Keratinocyte (primary cell): Measurements from ENCODE around the gene ZBTB21. TPM values are rescaled to one million over a fixed set of nuclear protein-coding genes. Genes with fewer than 3 reads are reported as not detected.

Experiments used
- DNase-seq: peaks from one replicate; pipeline ENCODE4 v3.0.0-alpha.2; 2011; ENCODE audit warnings: low read depth, missing footprints, low spot score
- FAIRE-seq: peaks from 2 replicates; lab custom pipeline; 2011; peaks lifted over from hg19 to GRCh38; lab: Jason Lieb, UNC
- H2AFZ ChIP-seq: 2 replicates; pipeline ENCODE4 v1.6.0; 2012; ENCODE audit warnings: low read length, control low read depth, inconsistent platforms; ENCODE audit not compliant: control insufficient read depth
- H3K27ac ChIP-seq: 2 replicates; pipeline ENCODE4 v1.5.1; 2011; ENCODE audit warnings: low read length; ENCODE audit not compliant: control insufficient read depth, insufficient read depth
- H3K27me3 ChIP-seq: 3 replicates; pipeline ENCODE4 v1.6.0; 2011; ENCODE audit warnings: low read length; ENCODE audit not compliant: control insufficient read depth, insufficient read depth; ENCODE audit errors: extremely low read depth
- H3K36me3 ChIP-seq, 2 experiments: 2 replicates in 1 of 2; 3 replicates in 1 of 2; pipeline ENCODE4 v1.5.1; 2011; ENCODE audit warnings: low read length in 2 of 2, mild to moderate bottlenecking in 1 of 2; ENCODE audit not compliant: control insufficient read depth in 2 of 2, insufficient read depth in 2 of 2; ENCODE audit errors: extremely low read depth in 1 of 2
- H3K4me1 ChIP-seq: 3 replicates; pipeline ENCODE4 v1.5.1; 2011; ENCODE audit warnings: low read length; ENCODE audit not compliant: control insufficient read depth, insufficient read depth; ENCODE audit errors: extremely low read depth
- H3K4me2 ChIP-seq: 3 replicates; pipeline ENCODE4 v1.6.0; 2011; ENCODE audit warnings: low read depth, low read length; ENCODE audit not compliant: control insufficient read depth, insufficient read depth; ENCODE audit errors: extremely low read depth
- H3K4me3 ChIP-seq, 3 experiments: fragments of 200-600 bp in 1 of 3; sonication (generic) in 1 of 3; 2 replicates in 2 of 3; 3 replicates in 1 of 3; pipeline ENCODE4 v1.5.1; 2011 to 2016; ENCODE audit warnings: low read length in 3 of 3, mild to moderate bottlenecking in 3 of 3, control low read depth in 2 of 3, inconsistent platforms in 1 of 3, low read depth in 1 of 3, mixed read lengths in 1 of 3, mixed run types in 1 of 3, moderate library complexity in 1 of 3; ENCODE audit not compliant: control insufficient read depth in 2 of 3, insufficient read depth in 2 of 3; ENCODE audit errors: extremely low read depth in 1 of 3
- H3K79me2 ChIP-seq: 2 replicates; pipeline ENCODE4 v1.6.0; 2012; ENCODE audit warnings: low read length; ENCODE audit not compliant: control insufficient read depth, insufficient read depth
- H3K9ac ChIP-seq: 3 replicates; pipeline ENCODE4 v1.6.0; 2011; ENCODE audit warnings: low read length; ENCODE audit not compliant: control insufficient read depth, insufficient read depth; ENCODE audit errors: extremely low read depth
- H3K9me1 ChIP-seq: 3 replicates; pipeline ENCODE4 v1.6.0; 2011; ENCODE audit warnings: low read length; ENCODE audit not compliant: control insufficient read depth, insufficient read depth; ENCODE audit errors: extremely low read depth
- H3K9me3 ChIP-seq: 2 replicates; pipeline ENCODE4 v1.5.1; 2012; ENCODE audit warnings: low read depth, low read length; ENCODE audit not compliant: control insufficient read depth
- H4K20me1 ChIP-seq: 3 replicates; pipeline ENCODE4 v1.6.0; 2011; ENCODE audit warnings: low read length; ENCODE audit not compliant: control insufficient read depth, insufficient read depth; ENCODE audit errors: extremely low read depth
- EZH2 ChIP-seq: IDR thresholded peaks from one replicate; pipeline ENCODE4 v1.6.1; 2012; ENCODE audit warnings: inconsistent platforms, mild to moderate bottlenecking, low read length, moderate library complexity
- dilution Hi-C: fragments of 300-500 bp; cut with MboI; formaldehyde crosslinking; loops from one replicate; pipeline ENCODE4 v1.7.0; 2020; ENCODE audit warnings: low sequenced_read_pairs; ENCODE audit not compliant: extremely low pct_ligation_motif_present
- polyA plus RNA-seq, 5 experiments: library from polyadenylated mRNA; depleted of rRNA in 3 of 5; stranded (reverse) in 3 of 5; stranded (forward) in 1 of 5; unstranded in 1 of 5; fragments of >200 nt; gene quantifications; 1 replicate in 1 of 5; 2 replicates in 3 of 5; 3 replicates in 1 of 5; pipeline versions ENCODE4 v1.2.1 to v1.2.3, GENCODE V29; 2011 to 2012; ENCODE audit warnings: missing spikeins in 2 of 5, low read depth in 1 of 5, low replicate concordance in 1 of 5
- TF ChIP-seq, protein P1 (sequence below), 3 experiments: IDR thresholded peaks in 1 of 3; conservative IDR thresholded peaks in 1 of 3; optimal IDR thresholded peaks in 1 of 3; 2 replicates in 2 of 3; 3 replicates in 1 of 3; pipeline versions ENCODE3 to v1.5.1; 2011; ENCODE audit warnings: low read length in 3 of 3, mild to moderate bottlenecking in 3 of 3, moderate library complexity in 2 of 3, control low read depth in 1 of 3, inconsistent platforms in 1 of 3; ENCODE audit not compliant: insufficient read depth in 2 of 3; ENCODE audit errors: extremely low read depth in 1 of 3

ZBTB21 gene
- polyA plus RNA-seq, 1 donor (not counting 4 experiments of a cell fraction or from before 2014, with no cell fraction given): 9.5 TPM

DNA sequence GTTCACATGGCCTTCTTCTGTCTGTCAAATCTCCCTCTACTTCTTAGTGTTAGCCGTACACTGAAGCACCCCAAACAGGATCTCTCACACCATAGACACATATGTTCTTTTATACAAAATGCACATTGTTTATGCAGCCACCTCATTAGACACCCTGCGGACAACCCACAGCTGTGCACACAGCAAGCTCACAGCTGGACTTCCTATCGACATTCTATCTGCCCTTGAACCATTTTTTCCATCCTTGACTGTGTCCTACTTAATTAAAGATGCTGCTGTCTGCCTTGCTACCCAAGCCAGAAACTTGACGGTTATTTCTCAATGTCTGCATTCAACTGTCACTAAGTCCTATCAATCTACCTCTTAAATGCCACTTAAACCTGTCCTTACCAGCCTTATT, 3.2 kb upstream of the ZBTB21 start:
- Histone ChIP-seq H3K4me2 (no peak overlapping the region), H3K27ac (no peak overlapping the region), H3K4me1 (peaks cover 24% of the 10 kb centered on the region), H3K9me3 (no peaks in the 10 kb centered on the region), H2AFZ (no peak overlapping the region), H4K20me1 (no peaks in the 10 kb centered on the region), H3K79me2 (peaks cover 8% of the 10 kb centered on the region), H3K36me3 (no peaks in the 10 kb centered on the region), H3K27me3 (no peaks in the 10 kb centered on the region), H3K4me3 (no peak overlapping the region), H3K9ac (no peak overlapping the region), H3K9me1 (no peaks in the 10 kb centered on the region)
- DNase-seq (no peak), FAIRE-seq (peak; percentile 32)
- TF ChIP-seq, protein P1, sequence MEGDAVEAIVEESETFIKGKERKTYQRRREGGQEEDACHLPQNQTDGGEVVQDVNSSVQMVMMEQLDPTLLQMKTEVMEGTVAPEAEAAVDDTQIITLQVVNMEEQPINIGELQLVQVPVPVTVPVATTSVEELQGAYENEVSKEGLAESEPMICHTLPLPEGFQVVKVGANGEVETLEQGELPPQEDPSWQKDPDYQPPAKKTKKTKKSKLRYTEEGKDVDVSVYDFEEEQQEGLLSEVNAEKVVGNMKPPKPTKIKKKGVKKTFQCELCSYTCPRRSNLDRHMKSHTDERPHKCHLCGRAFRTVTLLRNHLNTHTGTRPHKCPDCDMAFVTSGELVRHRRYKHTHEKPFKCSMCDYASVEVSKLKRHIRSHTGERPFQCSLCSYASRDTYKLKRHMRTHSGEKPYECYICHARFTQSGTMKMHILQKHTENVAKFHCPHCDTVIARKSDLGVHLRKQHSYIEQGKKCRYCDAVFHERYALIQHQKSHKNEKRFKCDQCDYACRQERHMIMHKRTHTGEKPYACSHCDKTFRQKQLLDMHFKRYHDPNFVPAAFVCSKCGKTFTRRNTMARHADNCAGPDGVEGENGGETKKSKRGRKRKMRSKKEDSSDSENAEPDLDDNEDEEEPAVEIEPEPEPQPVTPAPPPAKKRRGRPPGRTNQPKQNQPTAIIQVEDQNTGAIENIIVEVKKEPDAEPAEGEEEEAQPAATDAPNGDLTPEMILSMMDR (optimal IDR thresholded peaks at IDR 0.05 in 1 of 3, IDR thresholded peaks at IDR 0.05 in 1 of 3, conservative IDR thresholded peaks at IDR 0.05 in 1 of 3; ENCODE audit: extremely low read depth in 1 of 3, insufficient read depth in 2 of 3, low read length in 3 of 3): no peak
- no peak for TF ChIP-seq EZH2
- dilution Hi-C loops: no loop called here

DNA sequence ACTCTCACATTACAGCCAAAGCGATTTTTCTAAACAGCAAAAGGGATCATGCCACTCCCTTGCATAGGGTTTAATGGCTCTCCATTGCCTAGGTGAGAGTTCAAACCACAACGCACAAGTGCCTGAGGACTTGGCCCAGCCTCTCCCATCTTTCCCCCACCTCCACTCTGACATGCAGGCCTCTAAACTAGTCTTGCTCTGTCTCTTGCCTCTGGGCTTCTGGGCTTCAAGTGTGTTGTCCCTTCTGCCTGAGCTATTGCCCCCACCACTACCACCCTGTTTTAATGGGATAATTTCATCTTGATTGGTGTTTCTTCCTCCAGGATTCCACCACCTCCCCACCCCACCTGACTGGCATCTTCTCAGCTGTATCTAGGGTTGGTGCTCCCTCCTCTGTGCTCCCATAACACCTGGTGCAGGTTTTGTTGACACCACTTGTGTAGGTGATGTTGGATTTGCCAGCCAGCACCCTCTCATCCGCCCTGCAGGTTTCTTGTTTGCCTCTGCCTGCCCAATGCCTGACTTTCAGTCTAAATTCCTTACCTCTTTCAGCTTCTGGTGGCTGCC, 2.7 kb upstream of the ZBTB21 start:
- DNase-seq: no peak
- Histone ChIP-seq H4K20me1 (no peaks in the 10 kb centered on the region), H2AFZ (no peak overlapping the region), H3K4me2 (no peak overlapping the region), H3K79me2 (peaks cover 11% of the 10 kb centered on the region), H3K27me3 (no peaks in the 10 kb centered on the region), H3K9me1 (no peaks in the 10 kb centered on the region), H3K9ac (no peak overlapping the region), H3K36me3 (peaks cover 0 to 2% of the 10 kb centered on the region in 2 experiments), H3K4me3 (no peak overlapping the region), H3K4me1 (peaks cover 23% of the 10 kb centered on the region), H3K27ac (no peak overlapping the region), H3K9me3 (no peaks in the 10 kb centered on the region)
- peak; percentile 83 for FAIRE-seq
- dilution Hi-C loops: no loop called here
- TF ChIP-seq, protein P1 (optimal IDR thresholded peaks at IDR 0.05 in 1 of 3, IDR thresholded peaks at IDR 0.05 in 1 of 3, conservative IDR thresholded peaks at IDR 0.05 in 1 of 3; ENCODE audit: extremely low read depth in 1 of 3, insufficient read depth in 2 of 3, low read length in 3 of 3): no peak
- TF ChIP-seq EZH2: no peak
